HepG2 (cell line): ENCODE results near the gene SIGLEC1. TPM values are rescaled to one million over a fixed set of nuclear protein-coding genes. Genes with fewer than 3 reads are reported as not detected.
A peak's percentile ranks its signal among the peaks of the same experiment; 100 is the strongest.

ENCODE experiments used
- AGO1 ChIP-seq: fragments of 200-400 bp; formaldehyde crosslinking; IDR thresholded peaks from 2 replicates; pipeline ENCODE4 v1.6.1; 2017; ENCODE audit warnings: mild to moderate bottlenecking, low read depth, low read length, moderate library complexity; ENCODE audit not compliant: poor library complexity, severe bottlenecking
- HMG20B ChIP-seq: conservative IDR thresholded peaks from 2 replicates; pipeline ENCODE4 v1.6.1; 2016; ENCODE audit warnings: missing genetic modification reagents, missing compliant biosample characterization
- HMGXB3 ChIP-seq: sonication (generic); formaldehyde crosslinking; IDR thresholded peaks from 2 replicates; pipeline ENCODE4 v1.4.0; 2020; ENCODE audit warnings: missing genetic modification reagents, borderline replicate concordance
- IKZF4 ChIP-seq: sonication (generic); formaldehyde crosslinking; IDR thresholded peaks from 2 replicates; pipeline ENCODE4 v1.5.1; 2020; ENCODE audit warnings: borderline replicate concordance, mild to moderate bottlenecking, low read depth, missing genetic modification reagents; ENCODE audit errors: not compliant biosample characterization
- ISL2 ChIP-seq: sonication (generic); formaldehyde crosslinking; IDR thresholded peaks from 2 replicates; pipeline ENCODE4 v1.5.0; 2020; ENCODE audit warnings: missing genetic modification reagents
- KDM4B ChIP-seq: sonication (generic); formaldehyde crosslinking; IDR thresholded peaks from 2 replicates; pipeline ENCODE4 v1.4.0; 2020; ENCODE audit warnings: missing genetic modification reagents
- MAX ChIP-seq: IDR thresholded peaks from 2 replicates; pipeline ENCODE4 v1.6.1; 2012; ENCODE audit warnings: inconsistent platforms
- PHB2 ChIP-seq: fragments of 450-650 bp; IDR thresholded peaks from 2 replicates; pipeline ENCODE4 v1.6.1; 2018; ENCODE audit not compliant: partially characterized antibody
- SRY ChIP-seq: sonication (generic); formaldehyde crosslinking; IDR thresholded peaks from 2 replicates; pipeline ENCODE4 v1.8.0; 2022; ENCODE audit warnings: mild to moderate bottlenecking, missing genetic modification reagents
- ZBTB49 ChIP-seq: sonication (generic); formaldehyde crosslinking; IDR thresholded peaks from 2 replicates; pipeline ENCODE4 v1.4.0; 2020; ENCODE audit warnings: missing genetic modification reagents, borderline replicate concordance
- ZKSCAN8 ChIP-seq: IDR thresholded peaks from 2 replicates; pipeline ENCODE4 v1.6.1; 2016; ENCODE audit warnings: borderline replicate concordance, missing genetic modification reagents, missing compliant biosample characterization
- ZNF296 ChIP-seq: sonication (generic); formaldehyde crosslinking; conservative IDR thresholded peaks from 2 replicates; pipeline ENCODE4 v1.5.0; 2020; ENCODE audit warnings: mild to moderate bottlenecking, missing genetic modification reagents
- ZNF530 ChIP-seq: sonication (generic); formaldehyde crosslinking; IDR thresholded peaks from 2 replicates; pipeline ENCODE4 v1.5.0; 2020; ENCODE audit warnings: low read depth, mild to moderate bottlenecking, missing genetic modification reagents
- ZNF720 ChIP-seq: sonication (generic); formaldehyde crosslinking; IDR thresholded peaks from 2 replicates; pipeline ENCODE4 v1.4.0; 2020; ENCODE audit warnings: missing genetic modification reagents
- ZNF841 ChIP-seq: sonication (generic); formaldehyde crosslinking; IDR thresholded peaks from 2 replicates; pipeline ENCODE4 v1.8.1; 2023; ENCODE audit warnings: missing genetic modification reagents, borderline replicate concordance
- ZXDC ChIP-seq: sonication (generic); formaldehyde crosslinking; IDR thresholded peaks from 2 replicates; pipeline ENCODE4 v1.5.0; 2020; ENCODE audit warnings: mild to moderate bottlenecking, missing genetic modification reagents
- polyA plus RNA-seq, 8 experiments: library from polyadenylated mRNA; depleted of rRNA in 3 of 8; stranded (reverse) in 7 of 8; unstranded in 1 of 8; fragments of >200 nt; fragmentation: Illumina TruSeq in 4 of 8; extraction: Trizol in 4 of 8; gene quantifications; 2 replicates each; pipeline versions ENCODE4 v1.2.1 to v1.2.3, GENCODE V29; 2011 to 2016; ENCODE audit warnings: low read depth in 4 of 8, missing spikeins in 1 of 8, mixed read lengths in 1 of 8; ENCODE audit not compliant: insufficient read depth in 1 of 8
- total RNA-seq, 5 experiments: library from RNA; depleted of rRNA; stranded (reverse); fragments of >200 nt; fragmentation: Illumina TruSeq; extraction: Trizol; gene quantifications; 2 replicates each; pipeline ENCODE4 v1.2.3, GENCODE V29; 2016; ENCODE audit warnings: low read depth in 1 of 5

Gene SIGLEC1
- total and polyA plus RNA-seq, 2 of the 13 experiments (the other 11 are each of a cell fraction or from before 2014, with no cell fraction given): 0.01 TPM; not detected in 1

- TF ChIP-seq ZBTB49 (CRISPR knock-in tag): no peak
- no peak for TF ChIP-seq ZNF720 (CRISPR knock-in tag)
- TF ChIP-seq ZXDC (CRISPR knock-in tag): 0 out of 2 replicates have a peak, but pooled peaks have one; percentile 54
- no peak for TF ChIP-seq AGO1
- no peak for TF ChIP-seq KDM4B (CRISPR knock-in tag)
- TF ChIP-seq ZNF530 (CRISPR knock-in tag): no peak
- no peak for TF ChIP-seq HMG20B (CRISPR knock-in tag)
- peak; percentile 44 for TF ChIP-seq IKZF4 (CRISPR knock-in tag)
- TF ChIP-seq ISL2 (CRISPR knock-in tag): no peak
- TF ChIP-seq ZNF296: no peak
- TF ChIP-seq PHB2: no peak
- TF ChIP-seq HMGXB3 (CRISPR knock-in tag): no peak
- no peak for TF ChIP-seq ZKSCAN8 (CRISPR knock-in tag)
- TF ChIP-seq ZNF841 (CRISPR knock-in tag): no peak
- peak; percentile 18; the same call in 1 of the 2 replicates for TF ChIP-seq SRY (CRISPR knock-in tag)
- TF ChIP-seq MAX: peak; percentile 93
These were observed 26.9 kb upstream of the SIGLEC1 start (continued) for GRCh38 chr20:3739054-3739925.
